Cardiac fibroblast (primary cell): ENCODE data around the gene CDR2.
"Not testable (repeated sequence)": the region's sequence is repeated elsewhere in the genome, so short reads cannot be mapped to it uniquely, and the experiment has no call there.

ENCODE experiments used
- DNase-seq, 2 donors: peaks; one replicate each; pipeline versions ENCODE4 v3.0.0 to v3.0.0-alpha.2; 2010; ENCODE audit warnings: low read depth in 2 of 2
- H3K4me3 ChIP-seq, 2 donors: replicated peaks in 1 of 2; 1 replicate in 1 of 2; 2 replicates in 1 of 2; pipeline ENCODE4 v1.5.1; 2011; ENCODE audit warnings: low read depth in 2 of 2, low read length in 2 of 2, mild to moderate bottlenecking in 2 of 2, moderate library complexity in 1 of 2
- CTCF ChIP-seq: IDR thresholded peaks from one replicate; pipeline ENCODE4 v1.5.1; 2011; ENCODE audit warnings: low read depth, mild to moderate bottlenecking, low read length, inconsistent platforms

Gene CDR2

GRCh38 chr16:22370038-22370820 is 4.2 kb downstream of the CDR2 start:
- H3K4me3 ChIP-seq, result no peak overlapping the region
- no peak for TF ChIP-seq CTCF
- DNase-seq, result peak; percentile 76 to 88

GRCh38 chr16:22369221-22369811 is 5.1 kb downstream of the CDR2 start:
- DNase-seq, result peak; percentile 79 to 80
- TF ChIP-seq CTCF, result no peak
- H3K4me3 ChIP-seq, result no peak overlapping the region

- not testable (repeated sequence) for H3K4me3 ChIP-seq, DNase-seq
Observed at GRCh38 chr16:22368200-22368826, 6.1 kb downstream of the CDR2 start.

- no peak for TF ChIP-seq CTCF
- H3K4me3 ChIP-seq, result no peak overlapping the region
- no peak for DNase-seq
Observed at GRCh38 chr16:22366889-22367288, 7.5 kb downstream of the CDR2 start.

- no peak overlapping the region for H3K4me3 ChIP-seq
- no peak for TF ChIP-seq CTCF
- no peak for DNase-seq
Observed at GRCh38 chr16:22366371-22366770, 8.0 kb downstream of the CDR2 start.

- H3K4me3 ChIP-seq, result no peak overlapping the region
- TF ChIP-seq CTCF, result no peak
- DNase-seq, result no peak
Observed at GRCh38 chr16:22364241-22364640, 10.2 kb downstream of the CDR2 start.

- H3K4me3 ChIP-seq, result no peak overlapping the region
- TF ChIP-seq CTCF, result no peak
- no peak for DNase-seq
Observed at GRCh38 chr16:22360963-22361659, 13.3 kb downstream of the CDR2 start.
